Muscle layer of duodenum (tissue), 2 donors: ENCODE results near the gene SYK.

ENCODE experiments used
- H3K27ac ChIP-seq: one replicate; pipeline ENCODE4 v1.7.0; 2013; ENCODE audit warnings: mild to moderate bottlenecking, low read length
- H3K27me3 ChIP-seq: one replicate; pipeline ENCODE4 v1.7.0; 2013; ENCODE audit warnings: low read depth, mild to moderate bottlenecking, control low read depth, low read length
- H3K36me3 ChIP-seq, 2 donors: one replicate each; pipeline ENCODE4 v1.7.0; 2013; ENCODE audit warnings: low read length in 2 of 2, control low read depth in 1 of 2, mild to moderate bottlenecking in 1 of 2; ENCODE audit not compliant: insufficient read depth in 2 of 2, control insufficient read depth in 1 of 2
- H3K4me1 ChIP-seq, 2 donors: one replicate each; pipeline ENCODE4 v1.7.0; 2013; ENCODE audit warnings: low read length in 2 of 2, mild to moderate bottlenecking in 2 of 2, control low read depth in 1 of 2, moderate library complexity in 1 of 2; ENCODE audit not compliant: insufficient read depth in 2 of 2, control insufficient read depth in 1 of 2
- H3K4me3 ChIP-seq, 2 donors: one replicate each; pipeline ENCODE4 v1.7.0; 2013; ENCODE audit warnings: low read length in 2 of 2, low read depth in 1 of 2, mild to moderate bottlenecking in 1 of 2
- H3K9me3 ChIP-seq, 2 donors: one replicate each; pipeline ENCODE4 v1.7.0; 2013; ENCODE audit warnings: low read length in 2 of 2, control low read depth in 1 of 2, mild to moderate bottlenecking in 1 of 2; ENCODE audit not compliant: control insufficient read depth in 1 of 2
- donor health status: healthy.

SYK gene

DNA sequence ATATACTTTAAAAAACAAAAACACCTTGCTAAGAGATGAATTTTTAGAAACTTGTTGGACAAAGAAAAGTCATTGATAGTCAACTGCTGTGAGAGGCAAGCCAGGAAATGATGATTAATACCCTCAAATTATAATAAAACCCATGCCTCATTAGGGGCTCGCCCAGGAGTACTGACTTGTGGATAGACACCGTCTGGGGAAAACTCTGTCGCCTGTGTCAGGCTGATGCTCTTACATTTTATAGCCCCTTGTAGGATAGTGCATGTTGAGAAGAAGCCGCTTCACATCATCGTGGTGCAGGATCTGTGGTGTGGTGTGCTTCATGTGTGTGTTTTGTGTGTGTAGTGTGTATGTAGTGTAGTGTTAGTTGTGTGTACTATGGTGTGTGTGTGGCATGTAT is 39.1 kb downstream of the SYK start:
- Histone ChIP-seq H3K36me3 (peaks cover 7 to 10% of the 10 kb centered on the region in 2 donors), H3K27ac (no peak overlapping the region), H3K9me3 (no peaks in the 10 kb centered on the region), H3K4me1 (peaks cover 0 to 1% of the 10 kb centered on the region in 2 donors), H3K27me3 (no peaks in the 10 kb centered on the region), H3K4me3 (no peak overlapping the region)

GRCh38 chr9:90841213-90841612 is 39.6 kb downstream of the SYK start:
- Histone ChIP-seq H3K4me3 (no peak overlapping the region), H3K36me3 (peaks cover 8 to 11% of the 10 kb centered on the region in 2 donors), H3K9me3 (no peaks in the 10 kb centered on the region), H3K27me3 (no peaks in the 10 kb centered on the region), H3K27ac (no peak overlapping the region), H3K4me1 (no peaks in the 10 kb centered on the region)

GRCh38 chr9:90841615-90842014 is 40.0 kb downstream of the SYK start:
- Histone ChIP-seq H3K36me3 (peaks cover 8 to 11% of the 10 kb centered on the region in 2 donors), H3K4me1 (no peaks in the 10 kb centered on the region), H3K9me3 (no peaks in the 10 kb centered on the region), H3K4me3 (no peak overlapping the region), H3K27me3 (no peaks in the 10 kb centered on the region), H3K27ac (no peak overlapping the region)

DNA sequence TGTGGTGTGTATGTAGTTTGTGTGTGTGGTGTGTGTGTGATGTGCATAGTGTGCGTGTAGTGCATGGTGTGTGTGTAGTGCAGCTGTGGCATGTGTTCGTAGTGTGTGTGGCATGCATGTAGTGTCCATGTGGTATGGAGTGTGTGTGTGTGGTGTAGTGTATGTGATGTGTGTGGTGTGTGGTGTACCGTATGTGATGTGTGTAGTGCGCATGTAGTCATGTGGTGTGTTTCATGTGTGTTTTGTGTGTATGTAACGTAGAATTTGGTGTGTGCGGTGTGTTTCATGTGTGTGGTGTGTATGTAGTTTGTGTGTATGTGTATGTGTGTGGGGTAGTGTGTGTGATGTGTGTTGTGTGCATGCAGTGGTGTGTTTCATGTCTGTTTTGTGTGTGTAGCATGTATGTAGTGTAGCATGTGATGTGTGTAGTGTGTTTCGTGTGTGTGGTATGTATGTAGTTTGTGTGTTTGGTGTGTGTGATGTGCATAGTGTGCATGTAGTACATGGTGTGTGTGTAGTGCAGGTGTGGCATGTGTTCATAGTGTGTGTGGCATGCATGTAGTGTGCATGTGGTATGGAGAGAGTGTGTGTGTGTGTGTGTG is 40.7 kb downstream of the SYK start:
- H3K27ac ChIP-seq = no peak overlapping the region
- H3K4me3 ChIP-seq = no peak overlapping the region
- peaks cover 8 to 17% of the 10 kb centered on the region in 2 donors for H3K36me3 ChIP-seq
- no peaks in the 10 kb centered on the region for H3K4me1 ChIP-seq
- no peaks in the 10 kb centered on the region for H3K27me3 ChIP-seq
- H3K9me3 ChIP-seq = no peaks in the 10 kb centered on the region

DNA sequence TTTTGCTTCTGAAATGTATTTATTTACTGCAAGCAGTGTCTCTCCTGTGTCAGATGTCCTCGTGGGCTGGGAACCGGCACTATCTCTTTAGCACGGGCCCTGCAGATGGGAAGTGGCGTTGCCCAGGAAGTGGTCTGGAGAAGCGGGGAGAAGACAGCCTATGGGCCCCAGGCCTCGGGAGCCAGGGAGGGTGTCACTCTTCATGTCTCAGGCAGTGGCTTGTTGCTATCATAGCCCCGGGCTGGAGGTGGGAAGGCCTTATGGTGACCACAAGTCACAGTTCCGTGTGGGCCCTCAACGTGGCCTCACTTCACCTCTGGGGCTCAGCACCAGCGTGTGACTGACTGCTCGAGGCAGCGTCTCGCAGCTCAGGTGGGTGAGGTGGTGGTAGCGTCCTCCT is 41.4 kb downstream of the SYK start:
- Histone ChIP-seq H3K9me3 (no peaks in the 10 kb centered on the region), H3K4me1 (no peaks in the 10 kb centered on the region), H3K36me3 (peaks cover 8 to 24% of the 10 kb centered on the region in 2 donors), H3K4me3 (no peak overlapping the region), H3K27me3 (no peaks in the 10 kb centered on the region), H3K27ac (no peak overlapping the region)

DNA sequence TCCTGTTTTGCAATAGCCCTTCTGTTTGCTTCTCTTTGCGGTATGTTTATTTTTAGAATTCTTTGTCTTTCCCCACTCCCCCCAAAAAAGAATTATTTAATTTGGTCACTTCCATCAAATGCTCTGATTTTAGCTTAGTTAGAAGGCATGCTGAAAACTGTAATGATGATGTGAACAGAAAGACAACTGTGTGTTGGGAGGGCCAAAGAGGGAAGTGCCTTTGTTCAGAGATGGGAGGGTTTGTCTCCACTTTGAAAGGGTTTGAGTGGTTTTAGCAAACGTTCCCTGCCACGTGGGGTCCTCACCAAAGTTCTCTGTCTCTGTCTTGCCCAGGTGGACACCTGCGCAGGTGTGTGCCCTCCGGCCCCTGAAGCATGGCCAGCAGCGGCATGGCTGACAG is 41.9 kb downstream of the SYK start:
- H3K9me3 ChIP-seq = no peaks in the 10 kb centered on the region
- no peak overlapping the region for H3K4me3 ChIP-seq
- H3K27me3 ChIP-seq = no peaks in the 10 kb centered on the region
- no peaks in the 10 kb centered on the region for H3K4me1 ChIP-seq
- no peak overlapping the region for H3K27ac ChIP-seq
- peaks cover 8 to 27% of the 10 kb centered on the region in 2 donors for H3K36me3 ChIP-seq

- no peaks in the 10 kb centered on the region for H3K9me3 ChIP-seq
- H3K36me3 ChIP-seq = peaks cover 8 to 27% of the 10 kb centered on the region in 2 donors
- no peaks in the 10 kb centered on the region for H3K4me1 ChIP-seq
- H3K27ac ChIP-seq = no peak overlapping the region
- no peaks in the 10 kb centered on the region for H3K27me3 ChIP-seq
- H3K4me3 ChIP-seq = no peak overlapping the region
Measured at GRCh38 chr9:90844326-90844725, 42.7 kb downstream of the SYK start.

- Histone ChIP-seq H3K27me3 (no peaks in the 10 kb centered on the region), H3K36me3 (peaks cover 8 to 32% of the 10 kb centered on the region in 2 donors), H3K27ac (no peak overlapping the region), H3K9me3 (no peaks in the 10 kb centered on the region), H3K4me3 (no peak overlapping the region), H3K4me1 (no peaks in the 10 kb centered on the region)
Measured at GRCh38 chr9:90846770-90847419, 45.3 kb downstream of the SYK start.

DNA sequence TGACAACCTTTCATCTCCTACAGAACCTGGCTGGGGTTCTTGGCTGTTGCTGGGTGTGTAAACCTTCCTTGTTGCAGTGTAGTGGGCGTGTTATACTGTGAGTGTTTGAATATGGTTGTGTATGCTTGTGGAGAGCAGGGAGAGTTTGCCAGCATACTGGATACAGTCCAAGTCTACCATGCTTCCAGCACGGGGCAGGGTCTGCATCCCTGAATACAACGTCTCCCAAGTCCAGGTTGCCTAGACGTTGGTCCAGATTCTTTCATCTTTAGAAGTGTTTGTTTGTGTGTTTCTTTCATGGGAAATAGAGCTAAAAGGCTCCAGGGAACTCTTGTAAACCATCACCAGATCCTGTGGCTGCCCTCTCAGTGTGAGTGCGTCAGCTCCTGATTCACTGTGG is 46.4 kb downstream of the SYK start:
- no peak overlapping the region for H3K4me3 ChIP-seq
- H3K9me3 ChIP-seq = no peaks in the 10 kb centered on the region
- H3K4me1 ChIP-seq = no peaks in the 10 kb centered on the region
- H3K27me3 ChIP-seq = no peaks in the 10 kb centered on the region
- H3K27ac ChIP-seq = no peak overlapping the region
- H3K36me3 ChIP-seq = peaks cover 8 to 32% of the 10 kb centered on the region in 2 donors

DNA sequence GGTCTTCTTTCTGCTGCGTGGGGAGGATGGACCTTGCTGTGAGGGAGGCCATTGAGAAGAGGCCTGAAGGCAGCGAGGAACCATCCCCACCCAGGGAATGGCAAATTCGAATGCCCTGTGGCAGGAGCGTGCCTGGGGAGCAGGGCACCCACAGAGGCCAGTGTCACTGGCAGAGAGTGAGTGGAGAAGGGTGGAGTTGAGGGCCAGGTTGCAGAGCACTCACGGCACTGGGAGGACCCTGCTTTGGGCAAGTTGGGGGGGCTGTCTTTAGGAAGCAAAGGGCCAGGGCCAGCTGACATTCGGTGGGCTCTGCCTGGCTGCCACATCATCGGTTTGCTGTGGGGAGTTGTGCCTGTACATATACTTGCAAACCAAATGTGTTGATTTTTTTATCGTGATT is 47.2 kb downstream of the SYK start:
- H3K4me3 ChIP-seq = no peak overlapping the region
- peaks cover 8 to 32% of the 10 kb centered on the region in 2 donors for H3K36me3 ChIP-seq
- no peaks in the 10 kb centered on the region for H3K9me3 ChIP-seq
- H3K27me3 ChIP-seq = no peaks in the 10 kb centered on the region
- no peak overlapping the region for H3K27ac ChIP-seq
- H3K4me1 ChIP-seq = no peaks in the 10 kb centered on the region

DNA sequence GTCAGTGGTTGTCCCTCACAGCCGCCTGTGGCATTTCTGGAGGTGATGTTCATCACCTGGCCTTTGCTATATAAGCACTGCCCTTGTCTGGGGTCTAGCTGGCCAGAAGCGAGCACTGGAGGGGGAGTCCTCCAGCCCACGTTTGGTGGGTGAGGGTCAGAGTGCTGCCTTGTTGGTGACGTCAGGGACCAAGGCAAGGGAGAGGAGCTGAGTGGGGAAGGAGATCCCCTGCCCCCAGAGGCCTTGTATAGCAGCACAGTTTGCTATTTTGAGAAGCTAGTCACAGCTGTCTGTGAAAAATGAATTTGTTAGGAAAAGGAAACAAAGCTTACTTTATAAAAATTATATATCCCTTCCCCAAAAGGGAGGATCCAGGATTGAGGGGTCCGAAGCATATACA is 49.8 kb downstream of the SYK start:
- Histone ChIP-seq H3K4me3 (no peak overlapping the region), H3K27me3 (no peaks in the 10 kb centered on the region), H3K27ac (no peak overlapping the region), H3K4me1 (no peaks in the 10 kb centered on the region), H3K36me3 (peaks cover 0 to 22% of the 10 kb centered on the region in 2 donors), H3K9me3 (no peaks in the 10 kb centered on the region)

DNA sequence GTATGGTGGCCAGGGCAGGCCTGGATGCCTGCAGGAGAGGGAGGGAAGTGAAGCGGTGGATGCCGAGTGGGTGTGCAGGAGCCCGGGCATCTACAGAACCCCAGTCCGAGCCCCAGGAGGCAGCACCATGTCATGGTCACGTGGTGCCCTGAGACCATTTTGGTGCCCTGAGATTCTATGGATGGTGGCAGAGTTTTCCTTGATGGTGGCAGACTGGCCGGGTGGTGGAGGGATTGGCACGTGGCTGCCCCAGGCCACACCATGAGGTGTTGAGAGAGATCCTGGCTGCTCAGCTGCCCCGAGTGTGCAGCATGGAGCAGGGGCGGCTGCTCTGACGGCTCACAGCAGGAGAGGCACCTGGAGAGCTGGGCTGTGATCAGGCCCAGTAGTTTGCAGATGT is 52.3 kb downstream of the SYK start:
- no peaks in the 10 kb centered on the region for H3K9me3 ChIP-seq
- H3K4me3 ChIP-seq = no peak overlapping the region
- no peak overlapping the region for H3K27ac ChIP-seq
- no peaks in the 10 kb centered on the region for H3K4me1 ChIP-seq
- no peaks in the 10 kb centered on the region for H3K27me3 ChIP-seq
- peaks cover 0 to 6% of the 10 kb centered on the region in 2 donors for H3K36me3 ChIP-seq
